Measurements from ENCODE around the gene SPAG16.
"Not testable (repeated sequence)": the region's sequence is repeated elsewhere in the genome, so short reads cannot be mapped to it uniquely, and the experiment has no call there.

Gene SPAG16

GRCh38 chr2:214019229-214019972 lies 735.1 kb downstream of the SPAG16 start:
- ATAC-seq = peak; percentile 74 to 80

- ATAC-seq = no peak
These were observed 735.7 kb downstream of the SPAG16 start for GRCh38 chr2:214019973-214020345.

GRCh38 chr2:214029190-214029589 lies 744.9 kb downstream of the SPAG16 start:
- no peak for ATAC-seq

- no peak for ATAC-seq
These were observed 747.3 kb downstream of the SPAG16 start for GRCh38 chr2:214031566-214031965.

- ATAC-seq = peak in 1 of 2 donors; percentile 7
These were observed 750.2 kb downstream of the SPAG16 start for GRCh38 chr2:214034417-214034816.

- ATAC-seq = no peak
These were observed 751.0 kb downstream of the SPAG16 start for GRCh38 chr2:214035091-214035852.

DNA sequence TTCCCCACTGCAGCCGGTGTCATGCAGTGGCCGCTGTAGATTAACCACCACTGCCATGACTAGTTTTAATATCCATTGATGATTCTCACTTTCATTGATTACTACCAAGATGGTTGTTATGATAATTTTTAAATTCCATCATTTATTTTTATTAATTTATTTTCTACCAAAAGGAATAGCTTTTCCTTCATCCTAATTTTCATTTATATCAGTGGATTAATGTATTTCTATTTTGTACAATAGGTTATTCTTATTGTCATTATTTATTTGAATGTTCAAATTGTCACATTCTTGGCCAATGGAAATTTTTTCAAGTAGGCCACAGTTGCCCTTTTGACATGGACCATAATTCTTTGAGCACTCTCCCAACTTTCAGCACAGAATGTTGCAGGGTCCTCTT lies 751.7 kb downstream of the SPAG16 start:
- no peak for ATAC-seq

DNA sequence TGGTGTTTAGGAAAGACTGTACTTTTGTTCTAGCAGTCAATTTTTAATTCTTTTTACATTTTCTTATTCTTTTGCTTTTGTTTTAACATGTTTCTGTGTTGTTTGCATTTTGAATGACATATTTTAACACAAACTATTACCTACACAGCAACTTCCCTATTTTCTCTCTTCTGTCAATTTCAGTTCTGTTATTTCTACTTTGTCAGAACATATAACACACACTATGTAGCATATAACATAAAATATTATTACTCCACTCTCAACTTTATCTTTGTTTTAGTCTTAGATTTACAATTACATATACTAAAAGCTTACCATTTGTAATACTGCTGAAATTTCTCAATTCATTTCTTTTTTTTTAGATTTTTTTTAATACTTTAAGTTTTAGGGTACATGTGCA lies 753.9 kb downstream of the SPAG16 start:
- no peak for ATAC-seq

- ATAC-seq = no peak
These were observed 766.5 kb downstream of the SPAG16 start for GRCh38 chr2:214050731-214051130.

GRCh38 chr2:214051585-214051984 lies 767.3 kb downstream of the SPAG16 start:
- ATAC-seq = no peak

DNA sequence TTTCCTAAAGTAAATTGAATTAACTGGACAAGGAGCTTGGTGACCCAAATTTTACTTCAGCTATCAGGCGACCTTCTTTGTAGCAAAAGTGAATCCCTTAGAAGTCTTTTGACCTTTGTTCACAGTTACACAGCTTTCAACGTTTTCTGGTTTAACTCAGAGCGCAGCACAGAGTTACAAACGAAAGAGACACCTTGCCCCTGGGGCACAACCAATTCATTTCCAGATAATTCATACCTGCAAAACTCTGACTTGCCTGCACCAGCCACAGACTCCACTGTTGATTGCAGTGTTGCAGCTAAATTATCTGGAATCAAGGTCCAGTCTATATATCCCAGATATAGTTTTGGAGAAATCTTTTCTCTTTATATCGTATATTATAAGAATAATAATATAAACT lies 768.0 kb downstream of the SPAG16 start:
- ATAC-seq = no peak

GRCh38 chr2:214057986-214058385 lies 773.7 kb downstream of the SPAG16 start:
- ATAC-seq = no peak

- not testable (repeated sequence) for ATAC-seq
These were observed 778.0 kb downstream of the SPAG16 start for GRCh38 chr2:214062279-214062678.

- no peak for ATAC-seq
These were observed 780.2 kb downstream of the SPAG16 start for GRCh38 chr2:214064471-214064870.

- no peak for ATAC-seq
These were observed 782.6 kb downstream of the SPAG16 start for GRCh38 chr2:214066862-214067261.

DNA sequence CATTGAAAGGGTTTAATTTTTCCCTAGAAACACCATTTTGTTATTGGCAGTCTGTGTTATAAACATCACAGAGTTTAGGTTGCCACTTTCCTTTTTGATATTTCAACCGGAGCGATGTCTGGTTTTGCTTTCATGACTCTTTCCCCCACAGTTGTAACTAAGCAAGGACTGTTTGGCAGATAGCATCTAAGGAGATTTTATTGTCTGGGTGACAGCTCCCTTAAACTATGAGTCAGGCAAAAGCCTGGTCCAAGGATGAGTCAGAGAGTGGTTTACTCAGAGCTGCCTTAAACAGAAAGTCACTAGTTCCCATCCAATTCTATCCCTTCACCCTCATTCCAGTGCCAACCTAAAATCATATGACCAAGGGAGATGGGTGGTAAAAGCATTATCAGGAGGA lies 785.0 kb downstream of the SPAG16 start:
- peak; percentile 75 to 81 for ATAC-seq

DNA sequence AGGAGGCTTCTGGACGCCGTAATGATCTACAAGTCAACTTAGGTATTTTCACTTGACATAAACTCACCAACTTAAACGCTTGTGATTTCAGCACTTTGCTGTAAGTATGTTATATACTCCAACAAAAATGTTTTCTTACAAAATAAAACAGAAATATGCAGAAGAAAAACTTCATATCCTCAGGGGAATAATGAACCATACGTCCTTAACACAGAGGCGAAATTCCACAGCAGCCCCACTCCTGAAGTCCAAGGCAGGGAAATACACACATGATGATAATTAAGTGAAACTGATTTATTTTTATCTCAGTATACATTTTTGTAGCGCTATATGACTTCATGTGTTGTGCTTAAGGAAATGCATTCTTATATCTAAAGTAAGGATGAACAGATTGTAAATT lies 791.2 kb downstream of the SPAG16 start:
- ATAC-seq = no peak

- no peak for ATAC-seq
These were observed 792.3 kb downstream of the SPAG16 start for GRCh38 chr2:214076527-214076926.

- ATAC-seq = no peak
These were observed 793.5 kb downstream of the SPAG16 start for GRCh38 chr2:214077727-214078126.

GRCh38 chr2:214079032-214079431 lies 794.8 kb downstream of the SPAG16 start:
- no peak for ATAC-seq

DNA sequence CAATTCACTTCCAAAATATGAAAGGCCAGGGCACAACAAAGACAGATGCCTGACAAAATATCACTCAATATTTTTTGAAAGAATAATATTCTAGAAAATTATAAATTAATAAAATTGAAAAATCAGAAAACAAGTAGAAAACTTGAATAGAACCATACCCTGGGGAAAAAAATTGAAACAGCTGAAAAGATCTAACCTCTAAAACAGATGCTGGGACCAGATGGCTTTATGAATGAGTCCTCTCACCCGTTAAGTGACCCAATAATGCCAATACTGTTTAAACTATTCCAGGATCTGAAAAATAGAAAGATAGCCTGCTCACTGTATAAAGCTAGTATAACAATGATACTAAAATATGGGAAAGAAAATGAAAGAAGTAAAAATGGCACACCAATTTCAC lies 804.3 kb downstream of the SPAG16 start:
- no peak for ATAC-seq

DNA sequence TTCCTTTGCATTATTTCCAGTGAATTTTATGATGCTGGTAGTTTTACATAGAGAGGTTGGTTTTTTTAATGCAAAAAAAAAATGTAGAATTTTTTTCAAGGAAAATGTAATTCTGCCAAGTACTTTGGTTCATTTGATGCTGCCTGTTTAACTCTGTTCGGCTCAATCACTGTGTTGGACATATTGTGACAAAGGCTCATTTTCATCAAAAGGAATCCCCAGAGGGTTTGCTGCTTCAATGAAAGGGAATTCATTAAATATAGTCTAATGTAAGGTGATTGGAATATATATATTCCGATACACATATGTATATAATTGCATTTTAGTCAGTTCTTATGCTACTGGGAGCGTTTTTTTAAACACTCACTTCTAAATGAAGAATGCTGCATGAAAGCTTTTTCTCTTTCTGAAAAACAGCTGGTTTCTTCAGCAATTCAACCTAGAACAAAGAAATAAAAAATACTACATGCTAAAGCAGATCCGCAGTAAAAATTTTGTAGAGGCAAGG lies 812.0 kb downstream of the SPAG16 start:
- no peak for ATAC-seq

- no peak for ATAC-seq
These were observed 814.5 kb downstream of the SPAG16 start for GRCh38 chr2:214098811-214099210.

DNA sequence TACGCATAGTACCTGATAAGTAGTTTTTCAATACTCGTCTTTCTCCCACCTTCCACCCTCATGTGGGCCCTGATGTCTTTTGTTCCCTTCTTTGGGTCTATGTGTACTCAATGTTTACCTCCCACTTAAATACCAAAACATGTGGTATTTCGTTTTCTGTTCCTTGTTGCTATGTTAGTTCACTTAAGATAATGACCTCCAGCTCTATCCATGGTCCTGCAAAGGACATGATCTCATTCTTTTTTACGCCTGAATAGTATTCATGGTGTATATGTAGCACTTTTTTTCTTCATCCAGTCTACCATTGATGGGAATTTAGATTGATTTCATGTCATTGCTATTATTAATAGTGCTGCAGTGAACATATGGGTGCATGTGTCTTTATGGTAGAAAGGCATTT lies 816.2 kb downstream of the SPAG16 start:
- no peak for ATAC-seq

All from activated CD4-positive, CD25-positive, alpha-beta regulatory T cell treated with anti-CD3 and anti-CD28 coated beads, Interleukin-2, amount 50 U/mL, for 24 hours (primary cell).